HG02571 (cell line): ENCODE measurements around the gene TNFRSF6B.
"Not testable (repeated sequence)": the region's sequence is repeated elsewhere in the genome, so short reads cannot be mapped to it uniquely, and the experiment has no call there.

Source experiments
- ATAC-seq: cut with Tn5 transposase; IDR thresholded peaks from one replicate; pipeline ENCODE4 v1.9.1; 2021; ENCODE audit warnings: mild to moderate bottlenecking, moderate library complexity; ENCODE audit not compliant: unreplicated experiment

Gene TNFRSF6B

GRCh38 chr20:63696628-63697356, at the start of gene TNFRSF6B:
Gene TNFRSF6B, plus strand, starts transcription at chr20:63696652. Its CDS starts 116 bp downstream, at chr20:63696768.
- no peak for ATAC-seq

- no peak for ATAC-seq
Measured at GRCh38 chr20:63648190-63648589, 48.3 kb upstream of the TNFRSF6B start.

GRCh38 chr20:63648895-63649589, 47.4 kb upstream of the TNFRSF6B start:
- no peak for ATAC-seq

GRCh38 chr20:63650486-63650885, 46.0 kb upstream of the TNFRSF6B start:
- ATAC-seq, result not testable (repeated sequence)

- no peak for ATAC-seq
Measured at GRCh38 chr20:63651942-63652191, 44.6 kb upstream of the TNFRSF6B start.

- ATAC-seq, result no peak
Measured at GRCh38 chr20:63652192-63652980, 44.1 kb upstream of the TNFRSF6B start.

- no peak for ATAC-seq
Measured at GRCh38 chr20:63653041-63653973, 43.1 kb upstream of the TNFRSF6B start, which contains the start of gene STMN3. Gene STMN3, minus strand, starts transcription at chr20:63653424. Its CDS starts 79 bp downstream, at chr20:63653345.

- no peak for ATAC-seq
Measured at GRCh38 chr20:63653974-63654668, 42.3 kb upstream of the TNFRSF6B start.

- no peak for ATAC-seq
Measured at GRCh38 chr20:63655249-63655648, 41.2 kb upstream of the TNFRSF6B start.

GRCh38 chr20:63656451-63656850, 40.0 kb upstream of the TNFRSF6B start:
- ATAC-seq, result no peak

- ATAC-seq, result no peak
Measured at GRCh38 chr20:63657260-63657936, 39.1 kb upstream of the TNFRSF6B start.

- ATAC-seq, result peak; percentile 85
Measured at GRCh38 chr20:63657937-63658748, 38.3 kb upstream of the TNFRSF6B start, which contains the start of gene RTEL1. Gene RTEL1, plus strand, starts transcription at chr20:63658312. Its CDS starts 1,091 bp downstream, at chr20:63659403.

- ATAC-seq, result peak; percentile 29
Measured at GRCh38 chr20:63658749-63659187, 37.7 kb upstream of the TNFRSF6B start.

GRCh38 chr20:63659370-63659769, 37.1 kb upstream of the TNFRSF6B start:
- ATAC-seq, result no peak

GRCh38 chr20:63660174-63660573, 36.3 kb upstream of the TNFRSF6B start:
- ATAC-seq, result not testable (repeated sequence)

- no peak for ATAC-seq
Measured at GRCh38 chr20:63660622-63661021, 35.8 kb upstream of the TNFRSF6B start.

- ATAC-seq, result no peak
Measured at GRCh38 chr20:63661108-63661507, 35.3 kb upstream of the TNFRSF6B start.
